A673 (cell line): Measurements from ENCODE around the gene CRNKL1.

Experiments
- CTCF ChIP-seq: fragments of 300-800, 200-600 bp; sonication (generic); conservative IDR thresholded peaks from 2 replicates; pipeline ENCODE4 v1.5.1; 2017; ENCODE audit warnings: low read depth, mild to moderate bottlenecking, antibody characterized with exemption, low read length, moderate library complexity, mixed read lengths
- EZH2 ChIP-seq: fragments of 200-600 bp; sonication (generic); IDR thresholded peaks from 2 replicates; pipeline ENCODE4 v1.6.1; 2017; ENCODE audit warnings: borderline replicate concordance, low read depth, mild to moderate bottlenecking, mixed read lengths, antibody characterized with exemption, low read length; ENCODE audit not compliant: poor library complexity, severe bottlenecking

GRCh38 chr20:20070871-20071726 lies 18.8 kb upstream of the CRNKL1 start:
- TF ChIP-seq CTCF (no peak), EZH2 (no peak)
